SK-N-SH (cell line): Measurements from ENCODE around the gene B2M. TPM values are rescaled to one million over a fixed set of nuclear protein-coding genes. Genes with fewer than 3 reads are reported as not detected.
"Not testable (repeated sequence)": the region's sequence is repeated elsewhere in the genome, so short reads cannot be mapped to it uniquely, and the experiment has no call there.

Experiments used
- CTCF ChIA-PET: fragments of 300-600, 350-600 bp; formaldehyde crosslinking; extraction: SDS; loops from one replicate; lab custom pipeline; 2021; lab: Yijun Ruan, JAX
- POLR2A ChIA-PET: fragments of 350-600 bp; sonication (Branson Sonifier 250); formaldehyde crosslinking; extraction: SDS; loops from one replicate; lab custom pipeline; 2020; ENCODE audit warnings: antibody characterized with exemption, inconsistent platforms; lab: Yijun Ruan, JAX
- DNase-seq: peaks from one replicate; pipeline ENCODE4 v3.0.0; 2012
- H2AFZ ChIP-seq: fragments of 200-600 bp; sonication (generic); 2 replicates; pipeline ENCODE4 v1.8.1; 2016; ENCODE audit warnings: antibody characterized with exemption, mild to moderate bottlenecking, low read depth
- H3F3A ChIP-seq: fragments of 200-600 bp; sonication (generic); replicated peaks from 2 replicates; pipeline ENCODE3; 2016; ENCODE audit warnings: antibody characterized with exemption, mild to moderate bottlenecking; ENCODE audit not compliant: insufficient read depth
- H3K27ac ChIP-seq, 2 experiments: fragments of 200-500 bp in 1 of 2; fragments of 200-600 bp in 1 of 2; sonication (Bioruptor generic) in 1 of 2; sonication (generic), shearing (Covaris generic) in 1 of 2; 2 replicates each; pipeline versions ENCODE4 v1.5.1 to v1.6.1; 2014 to 2016; ENCODE audit warnings: low read depth in 2 of 2, inconsistent platforms in 1 of 2, low read length in 1 of 2, mild to moderate bottlenecking in 1 of 2, mixed read lengths in 1 of 2
- H3K27me3 ChIP-seq: fragments of 200-600 bp; sonication (generic), shearing (Covaris generic); 2 replicates; pipeline ENCODE4 v1.6.1; 2016; ENCODE audit warnings: mixed run types; ENCODE audit not compliant: insufficient read depth
- H3K36me3 ChIP-seq, 2 experiments: fragments of 200-500 bp in 1 of 2; fragments of 200-600 bp in 1 of 2; sonication (Bioruptor generic) in 1 of 2; sonication (generic) in 1 of 2; replicated peaks in 1 of 2; 2 replicates each; pipeline versions ENCODE3 to v1.5.1; 2014 to 2016; ENCODE audit warnings: low read length in 1 of 2, mild to moderate bottlenecking in 1 of 2; ENCODE audit not compliant: insufficient read depth in 2 of 2, control insufficient read depth in 1 of 2
- H3K4me1 ChIP-seq, 2 experiments: fragments of 200-500 bp in 1 of 2; fragments of 200-600 bp in 1 of 2; sonication (Bioruptor generic) in 1 of 2; sonication (generic), shearing (Covaris generic) in 1 of 2; 2 replicates each; pipeline versions ENCODE4 v1.5.1 to v1.6.1; 2014 to 2016; ENCODE audit warnings: low read depth in 1 of 2, low read length in 1 of 2, mixed run types in 1 of 2; ENCODE audit not compliant: insufficient read depth in 2 of 2, control insufficient read depth in 1 of 2
- H3K4me2 ChIP-seq: fragments of 200-600 bp; sonication (generic), shearing (Covaris generic); 2 replicates; pipeline ENCODE4 v1.6.1; 2017; ENCODE audit warnings: mixed run types
- H3K4me3 ChIP-seq, 2 experiments: fragments of 200-500 bp in 1 of 2; fragments of 200-600 bp in 1 of 2; sonication (Bioruptor generic) in 1 of 2; sonication (generic), shearing (Covaris generic) in 1 of 2; 2 replicates each; pipeline versions ENCODE4 v1.5.1 to v1.8.1; 2014 to 2016; ENCODE audit warnings: low read depth in 2 of 2, inconsistent platforms in 1 of 2, low read length in 1 of 2, mild to moderate bottlenecking in 1 of 2, mixed read lengths in 1 of 2, moderate library complexity in 1 of 2
- H3K79me2 ChIP-seq: fragments of 200-600 bp; sonication (generic); 2 replicates; pipeline ENCODE4 v1.8.1; 2017; ENCODE audit warnings: mild to moderate bottlenecking; ENCODE audit not compliant: insufficient read depth
- H3K9ac ChIP-seq: fragments of 200-600 bp; sonication (generic); 2 replicates; pipeline ENCODE4 v1.6.1; 2017; ENCODE audit warnings: mixed run types
- H3K9me2 ChIP-seq: fragments of 200-600 bp; sonication (generic); 2 replicates; pipeline ENCODE4 v1.6.1; 2017; ENCODE audit warnings: mixed run types
- H3K9me3 ChIP-seq: fragments of 200-600 bp; sonication (generic); 2 replicates; pipeline ENCODE4 v1.6.1; 2017; ENCODE audit warnings: mixed run types, mild to moderate bottlenecking, moderate library complexity
- H4K20me1 ChIP-seq: fragments of 200-600 bp; sonication (generic); 2 replicates; pipeline ENCODE4 v1.6.1; 2017; ENCODE audit warnings: mild to moderate bottlenecking, mixed run types; ENCODE audit not compliant: insufficient read depth
- FOSL2 ChIP-seq: IDR thresholded peaks from 2 replicates; pipeline ENCODE4 v1.4.0; 2012; ENCODE audit warnings: low read depth, mild to moderate bottlenecking, moderate library complexity, borderline replicate concordance
- GATA2 ChIP-seq: sonication (generic); formaldehyde crosslinking; IDR thresholded peaks from 2 replicates; pipeline ENCODE4 v1.5.0; 2020; ENCODE audit warnings: mild to moderate bottlenecking, missing genetic modification reagents
- MEF2A ChIP-seq: IDR thresholded peaks from 2 replicates; pipeline ENCODE4 v1.4.0; 2012; ENCODE audit warnings: low read depth, borderline replicate concordance
- MXI1 ChIP-seq: IDR thresholded peaks from 2 replicates; pipeline ENCODE4 v1.6.1; 2012; ENCODE audit warnings: mild to moderate bottlenecking, low read depth, low read length, improper control_type of control experiment
- NRF1 ChIP-seq: IDR thresholded peaks from 2 replicates; pipeline ENCODE4 v1.6.1; 2012; ENCODE audit warnings: low read depth, mild to moderate bottlenecking, low read length
- RAD21 ChIP-seq: IDR thresholded peaks from 2 replicates; pipeline ENCODE4 v1.6.1; 2012; ENCODE audit warnings: mild to moderate bottlenecking, low read length
- SMC3 ChIP-seq: IDR thresholded peaks from 2 replicates; pipeline ENCODE4 v1.6.1; 2012; ENCODE audit warnings: low read depth, low read length, improper control_type of control experiment
- TAF1 ChIP-seq: IDR thresholded peaks from 2 replicates; pipeline ENCODE4 v1.6.1; 2012; ENCODE audit warnings: low read depth, mild to moderate bottlenecking, low read length, moderate library complexity, borderline replicate concordance
- TCF12 ChIP-seq: IDR thresholded peaks from 2 replicates; pipeline ENCODE4 v1.4.0; 2012
- WGBS: methylation state at CpG from one replicate; pipeline ENCODE4 v1.1.6; 2017; ENCODE audit warnings: low lambda C conversion rate; 5-methylcytosine and 5-hydroxymethylcytosine counted together
- polyA plus RNA-seq, 3 experiments: library from polyadenylated mRNA; depleted of rRNA; stranded (reverse); fragments of >200 nt; gene quantifications; 2 replicates each; pipeline ENCODE4 v1.2.3, GENCODE V29; 2012
- TF ChIP-seq, protein P1 (sequence below): fragments of 150-350 bp; IDR thresholded peaks from 2 replicates; pipeline ENCODE4 v1.6.1; 2016; ENCODE audit warnings: mild to moderate bottlenecking, low read depth, low read length
- TF ChIP-seq, protein P2 (sequence below): IDR thresholded peaks from 2 replicates; pipeline ENCODE4 v1.4.0; 2012; ENCODE audit warnings: low read depth, borderline replicate concordance

The B2M gene
- polyA plus RNA-seq, 1 of the 3 experiments (the other 2 are of a cell fraction): 1,193 TPM

DNA sequence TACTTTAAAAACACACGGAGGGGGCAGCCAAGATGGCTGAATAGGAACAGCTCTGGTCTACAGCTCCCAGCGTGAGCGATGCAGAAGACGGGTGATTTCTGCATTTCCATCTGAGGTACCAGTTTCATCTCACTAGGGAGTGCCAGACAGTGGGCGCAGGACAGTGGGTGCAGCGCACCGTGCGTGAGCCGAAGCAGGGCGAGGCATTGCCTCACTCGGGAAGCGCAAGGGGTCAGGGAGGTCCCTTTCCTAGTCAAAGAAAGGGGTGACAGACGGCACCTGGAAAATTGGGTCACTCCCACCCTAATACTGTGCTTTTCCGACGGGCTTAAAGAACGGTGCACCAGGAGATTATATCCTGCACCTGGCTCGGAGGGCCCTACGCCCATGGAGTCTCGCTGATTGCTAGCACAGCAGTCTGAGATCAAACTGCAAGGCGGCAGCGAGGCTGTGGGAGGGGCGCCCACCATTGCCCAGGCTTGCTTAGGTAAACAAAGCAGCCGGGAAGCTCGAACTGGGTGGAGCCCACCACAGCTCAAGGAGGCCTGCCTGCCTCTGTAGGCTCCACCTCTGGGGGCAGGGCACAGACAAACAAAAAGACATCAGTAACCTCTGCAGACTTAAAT, 28.0 kb downstream of the B2M start:
- H4K20me1 ChIP-seq, H3F3A ChIP-seq, H2AFZ ChIP-seq, DNase-seq, H3K9ac ChIP-seq, H3K9me3 ChIP-seq, H3K79me2 ChIP-seq, H3K4me2 ChIP-seq, H3K27me3 ChIP-seq, H3K36me3 ChIP-seq, POLR2A ChIA-PET, H3K9me2 ChIP-seq, H3K27ac ChIP-seq, H3K4me1 ChIP-seq, H3K4me3 ChIP-seq: not testable (repeated sequence)
- CTCF ChIA-PET: interaction anchor here (0.7 to 7.6 kb wide), 22 partner anchors 8 to 164 kb away, joined by 3 to 117 read pairs (median 5); partner anchors contain the start of genes B2M, PATL2 and SPG11
- WGBS: 62% methylated on average over 15 of the region's 24 CpGs

DNA sequence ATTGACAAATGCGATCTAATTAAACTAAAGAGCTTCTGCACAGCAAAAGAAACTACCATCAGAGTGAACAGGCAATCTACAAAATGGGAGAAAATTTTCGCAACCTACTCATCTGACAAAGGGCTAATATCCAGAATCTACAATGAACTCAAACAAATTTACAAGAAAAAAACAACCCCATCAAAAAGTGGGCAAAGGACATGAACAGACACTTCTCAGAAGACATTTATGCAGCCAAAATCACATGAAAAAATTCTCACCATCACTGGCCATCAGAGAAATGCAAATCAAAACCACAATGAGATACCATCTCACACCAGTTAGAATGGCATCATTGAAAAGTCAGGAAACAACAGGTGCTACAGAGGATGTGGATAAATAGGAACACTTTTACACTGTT, 32.1 kb downstream of the B2M start:
- H3K9me3 ChIP-seq, H3F3A ChIP-seq, CTCF ChIA-PET, DNase-seq, H4K20me1 ChIP-seq, H3K27me3 ChIP-seq, H3K4me2 ChIP-seq, H3K27ac ChIP-seq, H2AFZ ChIP-seq, H3K36me3 ChIP-seq, POLR2A ChIA-PET, H3K4me1 ChIP-seq, H3K9me2 ChIP-seq, H3K9ac ChIP-seq, H3K79me2 ChIP-seq, H3K4me3 ChIP-seq: not testable (repeated sequence)
- WGBS: 62% methylated on average over 2 of the region's 2 CpGs

DNA sequence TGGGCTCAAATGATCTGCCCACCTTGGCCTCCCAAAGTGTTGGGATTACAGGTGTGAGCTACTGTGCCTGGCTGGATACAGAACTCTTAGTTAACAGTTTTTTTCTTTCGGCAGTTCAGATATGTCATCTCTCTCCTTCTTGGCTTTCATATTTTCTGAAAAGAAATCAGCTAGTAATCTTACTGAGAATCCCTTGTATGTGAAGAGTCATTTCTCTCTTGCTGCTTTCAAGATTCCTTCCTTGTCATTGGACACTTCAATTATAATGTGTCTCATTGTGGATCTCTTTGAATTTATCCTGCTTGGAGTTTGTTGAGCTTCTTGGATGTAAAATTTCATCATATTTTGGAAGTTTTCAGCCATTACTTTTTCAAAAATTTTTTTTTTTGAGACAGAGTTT, 42.0 kb downstream of the B2M start:
- no peaks in the 10 kb centered on the region for H3F3A ChIP-seq
- H2AFZ ChIP-seq: no peak overlapping the region
- no peaks in the 10 kb centered on the region; the same call in 1 of the 2 replicates for H3K9me2 ChIP-seq
- POLR2A ChIA-PET: no interaction called here
- H3K9ac ChIP-seq: no peak overlapping the region
- WGBS: 86% methylated on average over 1 of the region's 1 CpG
- TF ChIP-seq, protein P1, sequence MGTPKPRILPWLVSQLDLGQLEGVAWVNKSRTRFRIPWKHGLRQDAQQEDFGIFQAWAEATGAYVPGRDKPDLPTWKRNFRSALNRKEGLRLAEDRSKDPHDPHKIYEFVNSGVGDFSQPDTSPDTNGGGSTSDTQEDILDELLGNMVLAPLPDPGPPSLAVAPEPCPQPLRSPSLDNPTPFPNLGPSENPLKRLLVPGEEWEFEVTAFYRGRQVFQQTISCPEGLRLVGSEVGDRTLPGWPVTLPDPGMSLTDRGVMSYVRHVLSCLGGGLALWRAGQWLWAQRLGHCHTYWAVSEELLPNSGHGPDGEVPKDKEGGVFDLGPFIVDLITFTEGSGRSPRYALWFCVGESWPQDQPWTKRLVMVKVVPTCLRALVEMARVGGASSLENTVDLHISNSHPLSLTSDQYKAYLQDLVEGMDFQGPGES: no peak
- TF ChIP-seq FOSL2: no peak
- TF ChIP-seq GATA2 (CRISPR knock-in tag): no peak
- TF ChIP-seq TCF12: no peak
- no peak for TF ChIP-seq MEF2A
- no peak for TF ChIP-seq MXI1
- TF ChIP-seq, protein P2, sequence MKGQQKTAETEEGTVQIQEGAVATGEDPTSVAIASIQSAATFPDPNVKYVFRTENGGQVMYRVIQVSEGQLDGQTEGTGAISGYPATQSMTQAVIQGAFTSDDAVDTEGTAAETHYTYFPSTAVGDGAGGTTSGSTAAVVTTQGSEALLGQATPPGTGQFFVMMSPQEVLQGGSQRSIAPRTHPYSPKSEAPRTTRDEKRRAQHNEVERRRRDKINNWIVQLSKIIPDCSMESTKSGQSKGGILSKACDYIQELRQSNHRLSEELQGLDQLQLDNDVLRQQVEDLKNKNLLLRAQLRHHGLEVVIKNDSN: no peak
- no peak for TF ChIP-seq SMC3
- no peak for TF ChIP-seq TAF1
- no peak for TF ChIP-seq RAD21
- TF ChIP-seq NRF1: no peak
- TF ChIP-seq, all 33 proteins: peak for 0
- CTCF ChIA-PET: interaction anchor here (1.0 to 3.7 kb wide), 3 partner anchors 15 to 176 kb away, joined by 3 to 16 read pairs (median 4); no protein-coding TSS in a partner anchor
- H3K4me1 ChIP-seq: no peaks in the 10 kb centered on the region
- H3K79me2 ChIP-seq: no peaks in the 10 kb centered on the region
- no peaks in the 10 kb centered on the region for H4K20me1 ChIP-seq
- no peak overlapping the region for H3K4me2 ChIP-seq
- H3K27ac ChIP-seq: no peak overlapping the region
- H3K27me3 ChIP-seq: no peaks in the 10 kb centered on the region
- H3K9me3 ChIP-seq: peaks cover 7% of the 10 kb centered on the region
- no peak for DNase-seq
- H3K4me3 ChIP-seq: no peak overlapping the region
- no peaks in the 10 kb centered on the region for H3K36me3 ChIP-seq
